HCT116 (cell line): ENCODE data around the gene HMGN5. TPM values are rescaled to one million over a fixed set of nuclear protein-coding genes. Genes with fewer than 3 reads are reported as not detected.

Experiments
- ATAC-seq: fragments of 200-7000 bp; cut with Tn5 transposase; 2 replicates; pipeline ENCODE4 v1.9.1; 2020; ENCODE audit warnings: mild to moderate bottlenecking, moderate library complexity
- BruUV-seq: library from RNA; stranded (reverse); fragments of 400-500 nt; replicated peaks from 2 replicates; lab custom pipeline; 2021; lab: Mats Ljungman, UMichigan
- CTCF ChIA-PET: fragments of 300-600 bp; sonication (Branson Sonifier 250); formaldehyde crosslinking; loops from one replicate; lab custom pipeline; 2021; ENCODE audit warnings: antibody characterized with exemption; lab: Charles Lee
- POLR2A ChIA-PET: fragments of 300-600, 350-600 bp; sonication (Branson Sonifier 250); formaldehyde crosslinking; loops from one replicate; lab custom pipeline; 2021; ENCODE audit warnings: antibody characterized with exemption; lab: Charles Lee
- RAD21 ChIA-PET, 2 experiments: fragments of 300-600 bp; sonication (Branson Sonifier 250); formaldehyde crosslinking; loops; one replicate each; lab custom pipeline; 2023; ENCODE audit warnings: low total read pairs in 2 of 2; ENCODE audit not compliant: uncharacterized antibody in 2 of 2, unreplicated experiment in 2 of 2, low non-redundant PET in 1 of 2; lab: Charles Lee
- DNase-seq: peaks from one replicate; pipeline ENCODE4 v3.0.0-alpha.2; 2010; ENCODE audit warnings: low read depth, low spot score
- H2AFZ ChIP-seq: fragments of 200-600 bp; shearing (Covaris generic), sonication (generic); 2 replicates; pipeline ENCODE4 v1.6.1; 2017; ENCODE audit warnings: low read depth, mixed run types, mixed read lengths, antibody characterized with exemption, low read length; ENCODE audit not compliant: poor library complexity, severe bottlenecking
- H3K27ac ChIP-seq: 2 replicates; pipeline ENCODE4 v1.5.1; 2012; ENCODE audit warnings: low read depth, low read length
- H3K27me3 ChIP-seq: fragments of 200-600 bp; sonication (generic); 2 replicates; pipeline ENCODE4 v1.6.1; 2016; ENCODE audit warnings: mixed run types, low read length, mixed read lengths; ENCODE audit not compliant: insufficient read depth
- H3K36me3 ChIP-seq, 2 experiments: fragments of 200-500 bp in 1 of 2; fragments of 200-600 bp in 1 of 2; sonication (Bioruptor generic) in 1 of 2; sonication (generic) in 1 of 2; 2 replicates each; pipeline versions ENCODE4 v1.5.1 to v1.6.1; 2014 to 2016; ENCODE audit warnings: low read length in 2 of 2, inconsistent platforms in 1 of 2, mixed read lengths in 1 of 2, mixed run types in 1 of 2; ENCODE audit not compliant: insufficient read depth in 2 of 2, control insufficient read depth in 1 of 2
- H3K4me1 ChIP-seq, 2 experiments: fragments of 200-600 bp in 1 of 2; sonication (generic) in 1 of 2; 2 replicates each; pipeline versions ENCODE4 v1.5.1 to v1.6.1; 2012 to 2017; ENCODE audit warnings: low read length in 2 of 2, inconsistent platforms in 1 of 2, mild to moderate bottlenecking in 1 of 2, mixed read lengths in 1 of 2, mixed run types in 1 of 2, moderate library complexity in 1 of 2; ENCODE audit not compliant: insufficient read depth in 2 of 2, control insufficient read depth in 1 of 2
- H3K4me2 ChIP-seq: fragments of 200-600 bp; sonication (generic); 2 replicates; pipeline ENCODE4 v1.6.1; 2017; ENCODE audit warnings: mixed run types, low read length, mixed read lengths
- H3K4me3 ChIP-seq, 2 experiments: fragments of 200-600 bp in 1 of 2; sonication (generic) in 1 of 2; replicated peaks in 1 of 2; 2 replicates each; pipeline ENCODE4 v1.5.1; 2011 to 2016; ENCODE audit warnings: low read length in 2 of 2, control low read depth in 1 of 2, low read depth in 1 of 2, mild to moderate bottlenecking in 1 of 2, mixed read lengths in 1 of 2, mixed run types in 1 of 2
- H3K79me2 ChIP-seq: fragments of 200-600 bp; sonication (generic); 2 replicates; pipeline ENCODE4 v1.6.1; 2017; ENCODE audit warnings: mild to moderate bottlenecking, mixed run types, low read length, moderate library complexity, mixed read lengths; ENCODE audit not compliant: insufficient read depth
- H3K9ac ChIP-seq: fragments of 200-600 bp; sonication (generic); 2 replicates; pipeline ENCODE4 v1.6.1; 2016; ENCODE audit warnings: low read length, mixed read lengths
- H3K9me2 ChIP-seq: fragments of 200-600 bp; sonication (generic), shearing (Covaris generic); 2 replicates; pipeline ENCODE4 v1.6.1; 2017; ENCODE audit warnings: mixed run types, mild to moderate bottlenecking, moderate library complexity; ENCODE audit not compliant: insufficient read depth
- H3K9me3 ChIP-seq, 2 experiments: fragments of 200-500 bp in 1 of 2; fragments of 200-600 bp in 1 of 2; sonication (Bioruptor generic) in 1 of 2; sonication (generic) in 1 of 2; 2 replicates each; pipeline ENCODE4 v1.6.1; 2014 to 2017; ENCODE audit warnings: low read length in 2 of 2, mixed read lengths in 2 of 2, inconsistent platforms in 1 of 2, low read depth in 1 of 2, mild to moderate bottlenecking in 1 of 2, mixed run types in 1 of 2, moderate library complexity in 1 of 2; ENCODE audit not compliant: control insufficient read depth in 1 of 2, insufficient read depth in 1 of 2
- H4K20me1 ChIP-seq: fragments of 200-600 bp; sonication (generic), shearing (Covaris generic); 2 replicates; pipeline ENCODE4 v1.6.1; 2017; ENCODE audit warnings: mixed run types, mild to moderate bottlenecking, moderate library complexity; ENCODE audit not compliant: insufficient read depth
- ATF3 ChIP-seq: IDR thresholded peaks from 2 replicates; pipeline ENCODE4 v1.6.1; 2012
- CBX3 ChIP-seq: IDR thresholded peaks from 2 replicates; pipeline ENCODE4 v1.6.1; 2012; ENCODE audit warnings: low read depth
- CEBPB ChIP-seq: IDR thresholded peaks from 2 replicates; pipeline ENCODE4 v1.6.1; 2012; ENCODE audit warnings: low read depth
- CTCF ChIP-seq, 3 experiments: fragments of 200-600 bp in 1 of 3; sonication (generic) in 1 of 3; IDR thresholded peaks in 2 of 3; conservative IDR thresholded peaks in 1 of 3; 2 replicates each; pipeline ENCODE4 v1.5.1; 2012 to 2017; ENCODE audit warnings: low read depth in 2 of 3, low read length in 2 of 3, antibody characterized with exemption in 1 of 3, borderline replicate concordance in 1 of 3, control low read depth in 1 of 3, mild to moderate bottlenecking in 1 of 3, mixed read lengths in 1 of 3, mixed run types in 1 of 3, moderate library complexity in 1 of 3; ENCODE audit not compliant: insufficient read depth in 1 of 3
- EGR1 ChIP-seq: IDR thresholded peaks from 2 replicates; pipeline ENCODE4 v1.6.1; 2012; ENCODE audit warnings: low read depth
- EZH2 ChIP-seq: fragments of 200-600 bp; sonication (generic); IDR thresholded peaks from 2 replicates; pipeline ENCODE4 v1.6.1; 2017; ENCODE audit warnings: antibody characterized with exemption, mixed run types
- FOSL1 ChIP-seq: IDR thresholded peaks from 2 replicates; pipeline ENCODE4 v1.6.1; 2012; ENCODE audit warnings: low read depth
- JUND ChIP-seq: IDR thresholded peaks from 2 replicates; pipeline ENCODE4 v1.6.1; 2012
- MAX ChIP-seq: IDR thresholded peaks from 2 replicates; pipeline ENCODE4 v1.6.1; 2012
- POLR2AphosphoS5 ChIP-seq: IDR thresholded peaks from 2 replicates; pipeline ENCODE4 v1.6.1; 2011; ENCODE audit warnings: mild to moderate bottlenecking, low read depth, low read length, moderate library complexity
- RAD21 ChIP-seq: IDR thresholded peaks from 2 replicates; pipeline ENCODE4 v1.6.1; 2012; ENCODE audit warnings: low read depth, mild to moderate bottlenecking
- REST ChIP-seq: IDR thresholded peaks from 2 replicates; pipeline ENCODE4 v1.6.1; 2012; ENCODE audit warnings: low read depth
- SIN3A ChIP-seq: IDR thresholded peaks from 2 replicates; pipeline ENCODE4 v1.6.1; 2012; ENCODE audit warnings: low read depth
- SP1 ChIP-seq: IDR thresholded peaks from 2 replicates; pipeline ENCODE4 v1.6.1; 2012; ENCODE audit warnings: low read depth
- SRF ChIP-seq: IDR thresholded peaks from 2 replicates; pipeline ENCODE4 v1.6.1; 2012; ENCODE audit warnings: low read depth
- YY1 ChIP-seq: IDR thresholded peaks from 2 replicates; pipeline ENCODE4 v1.6.1; 2011; ENCODE audit warnings: low read length, low read depth, moderate library complexity, mild to moderate bottlenecking; ENCODE audit not compliant: insufficient replicate concordance; ENCODE audit errors: extremely low read depth
- ZBTB33 ChIP-seq: IDR thresholded peaks from 2 replicates; pipeline ENCODE4 v1.6.1; 2011; ENCODE audit warnings: mild to moderate bottlenecking, low read length, moderate library complexity; ENCODE audit not compliant: insufficient replicate concordance; ENCODE audit errors: extremely low read depth
- ZNF274 ChIP-seq: fragments of 200-500 bp; sonication (Bioruptor generic); IDR thresholded peaks from 2 replicates; pipeline ENCODE4 v1.6.1; 2014; ENCODE audit warnings: mild to moderate bottlenecking, low read depth, low read length, inconsistent platforms
- intact Hi-C: fragments of 100-400 bp; cut with micrococcal nuclease; formaldehyde crosslinking; loops from 2 replicates; pipeline ENCODE4 v1.10.0; 2022
- total RNA-seq: library from RNA; stranded (reverse); gene quantifications from one replicate; pipeline ENCODE4 v1.2.1, GENCODE V29; 2021; ENCODE audit not compliant: unreplicated experiment

Gene HMGN5
- total RNA-seq, 1 experiment from 2014 or later = 3.0 TPM

- Histone ChIP-seq H3K36me3 (no peaks in the 10 kb centered on the region), H3K4me3 (no peak overlapping the region), H2AFZ (no peak overlapping the region), H3K9me3 (no peaks in the 10 kb centered on the region), H4K20me1 (no peaks in the 10 kb centered on the region), H3K27ac (no peak overlapping the region), H3K4me2 (no peak overlapping the region), H3K9me2 (no peaks in the 10 kb centered on the region), H3K4me1 (no peaks in the 10 kb centered on the region), H3K27me3 (no peaks in the 10 kb centered on the region), H3K9ac (no peak overlapping the region), H3K79me2 (no peaks in the 10 kb centered on the region)
- DNase-seq (no peak), ATAC-seq (no peak)
- CTCF ChIA-PET = no interaction called here
- intact Hi-C loops = no loop called here
- TF ChIP-seq EZH2 (no peak), MAX (no peak), CBX3 (no peak), ZNF274 (no peak), YY1 (no peak), RAD21 (no peak), FOSL1 (no peak), CEBPB (no peak), SP1 (no peak), POLR2AphosphoS5 (no peak), SRF (no peak), JUND (no peak), REST (no peak), ATF3 (no peak), ZBTB33 (no peak), EGR1 (no peak), SIN3A (no peak), CTCF (IDR thresholded peaks at IDR 0.05 in 2 of 3, conservative IDR thresholded peaks at IDR 0.05 in 1 of 3; ENCODE audit: borderline replicate concordance in 1 of 3, insufficient read depth in 1 of 3, low read depth in 2 of 3, low read length in 2 of 3) (no peak)
- RAD21 ChIA-PET = no interaction called here
- POLR2A ChIA-PET = no interaction called here
- BruUV-seq = no TSS peak
Observed at GRCh38 chrX:81208916-81209315, 7.2 kb upstream of the HMGN5 start.
